Testis (tissue), 2 donors: Measurements from ENCODE around the gene SRBD1.

Experiments used
- CTCF ChIP-seq, 3 experiments: fragments of 450-650 bp in 2 of 3; fragments of 200-600 bp in 1 of 3; sonication (generic) in 1 of 3; IDR thresholded peaks; one replicate each; pipeline ENCODE4 v1.5.1; 2016 to 2019; ENCODE audit warnings: antibody characterized with exemption in 3 of 3, mild to moderate bottlenecking in 2 of 3, moderate library complexity in 1 of 3
- POLR2A ChIP-seq: fragments of 450-650 bp; IDR thresholded peaks from one replicate; pipeline ENCODE4 v1.6.1; 2017; ENCODE audit warnings: antibody characterized with exemption, mild to moderate bottlenecking, moderate library complexity

DNA sequence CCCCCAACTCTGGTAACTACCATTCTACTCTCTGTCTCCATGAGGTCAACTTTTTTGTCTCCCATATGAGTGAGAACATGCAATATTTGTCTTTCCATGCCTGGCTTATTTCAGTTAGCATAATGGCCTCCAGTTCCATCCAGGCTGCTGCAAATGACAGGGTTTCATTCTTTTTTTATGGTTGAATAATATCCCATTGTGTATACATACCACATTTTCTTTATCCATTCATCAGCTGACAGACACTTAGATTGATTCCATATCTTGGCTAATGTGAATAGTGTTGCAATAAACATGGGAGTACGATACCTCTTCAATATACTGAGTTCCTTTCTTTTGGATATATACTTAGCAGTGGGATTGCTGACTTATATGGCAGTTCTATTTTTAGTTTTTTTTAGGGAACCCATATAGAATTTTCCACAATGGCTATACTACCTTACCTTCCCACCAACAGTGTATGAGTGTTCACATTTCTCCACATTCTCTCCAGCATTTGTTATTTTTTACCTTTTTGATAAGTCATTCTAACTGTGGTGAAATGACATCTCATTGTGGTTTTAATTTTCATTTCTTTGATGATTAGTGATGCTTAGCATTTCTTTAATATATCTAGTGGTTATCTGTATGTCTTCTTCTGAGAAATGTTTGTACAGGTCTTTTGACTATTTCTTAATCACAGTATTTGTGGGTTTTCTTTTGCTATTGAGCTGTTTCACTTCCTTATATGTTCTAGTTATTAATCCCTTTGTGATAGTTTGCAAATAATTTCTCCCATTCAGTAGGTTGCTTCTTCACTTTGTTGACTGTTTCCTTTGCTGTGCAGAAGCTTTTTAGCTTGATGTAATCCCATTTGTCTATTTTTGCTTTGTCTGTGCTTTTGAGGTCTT lies 112.2 kb downstream of the SRBD1 start:
- TF ChIP-seq CTCF (IDR thresholded peaks at IDR 0.05) (no peak), POLR2A (no peak)
